Cortex of kidney (tissue), 1 donor: ENCODE results near the gene CCDC57.
"Not testable (repeated sequence)": the region's sequence is repeated elsewhere in the genome, so short reads cannot be mapped to it uniquely, and the experiment has no call there.

Experiments
- DNase-seq: peaks from one replicate; lab custom pipeline; 2025; lab: John Stamatoyannopoulos, UW

CCDC57 gene, protein sequence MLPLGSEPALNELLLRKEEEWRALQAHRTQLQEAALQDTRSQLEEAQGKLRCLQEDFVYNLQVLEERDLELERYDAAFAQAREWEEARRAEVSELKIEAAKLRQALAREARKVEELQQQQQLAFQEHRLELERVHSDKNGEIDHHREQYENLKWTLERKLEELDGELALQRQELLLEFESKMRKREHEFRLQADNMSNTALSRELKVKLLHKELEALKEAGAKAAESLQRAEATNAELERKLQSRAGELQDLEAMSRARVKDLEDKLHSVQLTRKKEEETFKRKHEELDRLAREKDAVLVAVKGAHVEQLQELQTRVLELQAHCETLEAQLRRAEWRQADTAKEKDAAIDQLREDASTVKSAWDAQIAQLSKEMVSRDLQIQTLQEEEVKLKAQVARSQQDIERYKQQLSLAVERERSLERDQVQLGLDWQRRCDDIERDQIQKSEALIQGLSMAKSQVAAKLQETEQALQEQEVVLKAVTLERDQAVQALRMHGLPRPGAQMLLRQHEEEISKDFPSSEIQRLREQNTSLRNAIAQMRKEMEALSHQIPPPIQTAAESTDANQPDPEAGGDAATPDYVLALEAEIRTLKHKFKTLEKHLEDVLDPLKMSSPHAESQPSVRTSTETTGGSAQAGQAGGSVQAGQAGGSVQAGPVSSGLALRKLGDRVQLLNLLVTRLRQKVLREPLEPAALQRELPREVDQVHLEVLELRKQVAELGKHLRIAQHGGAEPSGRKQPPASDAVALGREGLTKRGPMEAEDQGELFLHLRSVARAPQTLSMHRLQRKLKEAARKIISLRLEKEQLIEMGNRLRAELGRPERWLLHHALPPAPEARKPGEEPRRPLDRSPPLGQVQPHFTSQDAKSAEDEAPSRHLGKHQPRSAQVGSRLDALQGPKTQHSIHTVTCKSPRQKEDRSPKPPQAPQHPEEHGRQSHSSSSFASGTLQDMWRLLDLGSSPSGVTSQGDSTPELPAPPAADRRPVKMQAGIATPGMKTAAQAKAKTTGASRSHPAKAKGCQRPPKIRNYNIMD

GRCh38 chr17:82212331-82213250 is at the start of gene CCDC57:
Gene CCDC57, minus strand, starts transcription at chr17:82212842. Its CDS starts 10,898 bp downstream, at chr17:82201944.
- no peak for DNase-seq

DNA sequence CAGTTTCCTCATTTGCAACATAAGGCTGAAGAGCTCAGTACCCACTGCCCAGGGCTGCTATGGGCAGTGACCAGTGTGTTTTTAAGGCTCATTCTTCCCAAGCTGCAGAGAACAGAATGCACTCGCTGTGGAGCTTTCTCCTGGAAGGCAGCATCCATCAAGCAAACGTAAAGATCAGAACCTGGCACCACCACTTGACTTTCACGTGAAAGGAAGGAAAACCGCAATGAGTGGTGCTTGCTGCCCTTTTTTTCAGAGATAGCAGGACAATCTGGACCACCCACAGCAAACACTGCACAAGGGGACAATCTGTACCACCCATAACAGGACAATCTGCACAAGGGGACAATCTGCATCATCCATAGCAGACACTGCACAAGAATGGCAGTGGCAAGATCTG is 49.7 kb upstream of the CCDC57 start:
- DNase-seq = no peak

DNA sequence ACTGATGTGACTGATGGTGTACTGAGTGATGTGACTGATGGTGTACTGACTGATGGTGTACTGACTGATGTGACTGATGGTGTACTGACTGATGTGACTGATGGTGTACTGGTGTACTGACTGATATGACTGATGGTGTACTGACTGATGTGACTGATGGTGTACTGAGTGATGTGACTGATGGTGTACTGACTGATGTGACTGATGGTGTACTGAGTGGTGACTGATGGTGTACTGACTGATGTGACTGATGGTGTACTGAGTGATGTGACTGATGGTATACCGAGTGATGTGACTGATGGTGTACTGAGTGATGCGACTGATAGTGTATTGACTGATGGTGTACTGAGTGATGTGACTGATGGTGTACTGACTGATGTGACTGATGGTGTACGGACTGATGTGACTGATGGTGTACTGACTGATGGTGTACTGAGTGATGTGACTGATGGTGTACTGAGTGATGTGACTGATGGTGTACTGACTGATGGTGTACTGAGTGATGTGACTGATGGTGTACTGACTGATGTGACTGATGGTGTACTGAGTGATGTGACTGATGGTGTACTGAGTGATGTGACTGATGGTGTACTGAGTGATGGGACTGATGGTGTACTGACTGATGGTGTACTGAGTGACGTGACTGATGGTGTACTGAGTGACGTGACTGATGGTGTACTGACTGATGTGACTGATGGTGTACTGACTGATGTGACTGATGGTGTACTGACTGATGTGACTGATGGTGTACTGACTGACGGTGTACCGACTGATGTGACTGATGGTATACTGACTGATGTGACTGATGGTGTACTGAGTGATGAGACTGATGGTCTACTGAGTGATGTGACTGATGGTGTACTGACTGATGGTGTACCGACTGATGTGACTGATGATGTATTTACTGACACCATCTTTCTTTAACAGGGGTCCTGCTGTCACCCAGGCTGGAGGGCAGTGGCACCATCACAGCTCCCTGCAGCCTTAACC is 47.6 kb upstream of the CCDC57 start:
- not testable (repeated sequence) for DNase-seq

DNA sequence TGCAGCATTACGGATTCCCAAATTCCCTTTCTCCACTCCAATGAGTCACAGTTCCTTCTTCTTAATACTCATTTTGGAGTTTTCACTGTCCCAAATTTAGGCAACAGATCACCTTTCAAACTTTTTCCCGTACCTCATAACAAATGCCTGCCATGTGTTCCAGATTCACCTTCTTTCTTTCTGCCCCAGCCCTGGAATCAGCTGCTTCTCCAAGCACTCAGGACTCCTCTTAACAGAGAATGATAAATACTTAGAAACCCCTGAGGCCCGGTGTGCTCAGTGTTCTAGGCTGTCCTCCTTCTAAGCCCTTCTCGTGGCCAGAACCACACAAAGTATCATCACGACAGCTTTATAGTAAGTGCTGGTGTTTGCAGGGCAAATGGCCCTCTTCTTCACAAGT is 45.9 kb upstream of the CCDC57 start:
- no peak for DNase-seq

GRCh38 chr17:82257473-82257872 is 44.8 kb upstream of the CCDC57 start:
- no peak for DNase-seq

DNA sequence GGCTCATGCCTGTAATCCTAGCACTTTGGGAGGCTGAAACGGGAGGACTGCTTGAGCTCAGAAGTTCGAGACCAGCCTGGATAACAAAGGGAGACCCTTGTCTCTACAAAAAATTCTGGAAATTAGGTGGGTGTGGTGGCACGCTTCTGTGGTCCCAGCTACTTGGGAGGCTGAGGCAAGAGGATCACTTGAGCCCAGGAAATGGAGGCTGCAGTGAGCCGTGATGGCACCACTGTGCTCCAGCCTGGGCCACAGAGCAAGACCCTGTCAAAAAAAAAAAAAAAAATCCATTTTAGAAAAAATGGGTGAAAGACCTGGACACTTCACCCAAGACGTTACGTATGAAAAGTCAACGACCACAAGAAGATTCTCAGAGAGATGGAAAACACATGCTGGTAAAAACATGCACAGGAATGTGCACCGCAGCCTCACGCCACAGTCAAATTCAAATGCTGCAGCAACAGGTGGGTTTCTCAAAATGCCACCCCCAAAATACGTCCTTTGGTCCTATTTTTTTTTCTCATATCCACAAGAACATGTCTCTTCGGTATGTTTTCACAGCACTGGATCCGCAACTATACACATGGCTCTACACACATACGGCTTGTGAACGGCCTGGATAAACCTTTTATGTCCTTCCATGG is 43.7 kb upstream of the CCDC57 start:
- no peak for DNase-seq

DNA sequence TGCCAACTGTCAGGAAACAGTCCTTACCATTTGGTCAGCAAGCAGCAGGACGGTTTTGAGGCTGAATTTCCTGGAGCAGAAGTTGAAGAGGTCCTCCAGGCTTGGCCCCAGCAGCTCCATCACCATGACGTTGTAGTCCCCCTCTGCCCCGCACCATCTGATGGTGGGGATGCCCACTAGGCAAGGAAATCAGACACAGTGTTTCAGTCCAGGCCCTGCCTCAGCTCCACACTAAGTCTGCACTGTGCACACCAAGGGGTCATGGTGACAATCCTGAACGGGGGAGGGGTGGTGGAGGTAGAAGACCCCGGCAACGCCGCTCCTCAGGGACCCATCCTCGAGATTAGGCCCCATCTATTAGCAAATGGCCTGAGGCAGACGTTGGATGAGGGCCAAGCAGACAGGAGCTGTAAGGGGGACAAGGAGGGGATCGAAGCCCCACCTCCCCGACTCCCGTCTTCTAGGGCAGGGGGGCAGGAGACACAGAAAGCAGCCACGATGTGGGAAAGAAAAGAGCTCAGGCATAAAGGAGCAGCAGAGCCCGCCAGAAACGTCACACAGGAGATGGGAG is 42.8 kb upstream of the CCDC57 start:
- no peak for DNase-seq

- not testable (repeated sequence) for DNase-seq
Measured at GRCh38 chr17:82254746-82255145, 42.1 kb upstream of the CCDC57 start.

GRCh38 chr17:82254096-82254495 is 41.5 kb upstream of the CCDC57 start:
- DNase-seq = not testable (repeated sequence)

DNA sequence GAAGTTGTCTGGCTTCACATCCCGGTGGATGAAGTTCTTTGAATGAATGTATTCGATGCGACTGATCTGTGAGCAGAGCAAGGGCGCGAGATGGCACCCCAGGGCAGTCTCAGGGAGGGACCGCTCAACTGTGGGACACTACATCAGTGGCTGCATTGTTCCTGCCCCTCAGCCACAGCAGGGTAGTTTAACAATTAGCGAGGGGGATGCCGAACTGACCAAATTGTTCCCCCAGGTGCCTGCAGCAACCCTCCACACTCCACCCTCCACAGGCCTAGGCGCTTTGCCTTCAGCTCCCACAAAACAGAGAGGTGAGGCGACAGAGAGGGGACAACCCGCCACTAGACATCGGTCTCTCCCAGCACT is 40.5 kb upstream of the CCDC57 start:
- no peak for DNase-seq

DNA sequence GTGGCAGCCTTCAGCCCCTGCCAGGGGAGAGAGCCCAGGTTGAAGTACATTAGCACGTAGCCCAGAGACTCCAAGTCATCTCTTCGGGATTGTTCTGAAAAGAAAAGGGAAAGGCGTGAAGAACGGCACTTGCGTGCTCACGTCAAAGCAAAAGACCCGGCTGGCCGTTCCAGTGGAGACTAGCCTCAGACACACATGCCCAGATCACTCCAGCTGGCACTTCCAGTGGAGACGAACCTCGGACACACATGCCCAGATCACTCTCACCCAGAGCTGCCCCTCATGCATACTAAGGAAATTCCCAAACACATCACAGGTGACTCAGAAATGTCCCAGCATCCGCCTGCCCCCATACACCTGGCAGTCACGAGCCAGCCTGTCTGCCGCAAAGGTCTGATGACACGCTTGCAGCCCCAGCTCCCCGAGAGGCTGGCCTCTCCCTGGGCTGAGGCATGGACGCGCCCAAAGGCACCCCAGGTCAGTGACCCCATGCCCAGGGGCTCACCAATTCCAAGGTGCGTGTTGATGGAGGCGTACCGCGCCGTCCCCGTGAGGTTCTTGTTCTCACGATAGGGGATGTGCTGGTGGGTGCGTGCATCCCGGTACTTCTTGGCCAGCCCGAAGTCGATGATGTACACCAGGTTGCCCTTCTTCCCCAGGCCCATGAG is 40.0 kb upstream of the CCDC57 start:
- DNase-seq = no peak

- DNase-seq = no peak
Measured at GRCh38 chr17:82250868-82251500, 38.3 kb upstream of the CCDC57 start.

- DNase-seq = no peak
Measured at GRCh38 chr17:82249896-82250581, 37.4 kb upstream of the CCDC57 start.

- DNase-seq = no peak
Measured at GRCh38 chr17:82248815-82249674, 36.4 kb upstream of the CCDC57 start.

DNA sequence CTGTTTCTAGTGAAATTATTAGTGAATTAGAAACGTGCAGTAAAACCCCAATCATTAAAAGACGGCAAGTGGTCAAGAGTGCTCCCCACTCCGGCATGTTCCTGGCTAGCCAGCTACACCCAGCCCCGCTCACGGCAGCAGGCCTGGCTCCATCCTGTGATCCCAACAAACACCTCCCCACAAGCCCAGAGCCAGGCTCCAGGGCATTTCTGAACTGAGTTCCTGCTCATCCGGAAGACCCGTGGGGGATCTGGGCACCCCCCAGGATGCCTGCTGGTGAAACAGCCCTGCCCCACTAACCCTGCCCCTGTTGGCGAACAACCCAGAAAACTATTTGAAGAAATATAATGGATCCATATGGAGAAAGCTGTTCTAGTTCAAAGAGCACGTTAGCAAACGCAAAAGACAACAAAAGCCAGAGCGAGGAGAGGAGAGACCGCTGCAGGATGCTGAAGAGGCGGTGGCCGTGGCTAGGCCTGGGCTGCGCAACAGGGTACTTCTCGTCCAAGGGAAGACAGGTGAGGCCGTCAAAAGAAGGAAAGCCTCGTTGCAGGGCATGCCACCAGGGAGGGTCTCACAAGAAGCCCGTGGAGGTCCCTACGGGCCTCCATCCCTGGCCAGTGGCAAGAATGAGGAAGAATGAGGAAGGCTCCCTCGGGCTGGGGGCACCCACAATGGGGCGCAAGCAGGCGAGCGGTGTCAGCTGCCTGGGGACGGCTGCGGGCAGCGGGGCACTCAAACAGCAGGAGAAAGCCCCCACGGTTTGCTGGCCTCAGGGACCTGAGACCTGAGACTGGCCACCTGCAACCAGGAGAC is 35.4 kb upstream of the CCDC57 start:
- DNase-seq = no peak

GRCh38 chr17:82247182-82247823 is 34.7 kb upstream of the CCDC57 start:
- DNase-seq = no peak
